ENCODE results near the gene DBP.

DNA sequence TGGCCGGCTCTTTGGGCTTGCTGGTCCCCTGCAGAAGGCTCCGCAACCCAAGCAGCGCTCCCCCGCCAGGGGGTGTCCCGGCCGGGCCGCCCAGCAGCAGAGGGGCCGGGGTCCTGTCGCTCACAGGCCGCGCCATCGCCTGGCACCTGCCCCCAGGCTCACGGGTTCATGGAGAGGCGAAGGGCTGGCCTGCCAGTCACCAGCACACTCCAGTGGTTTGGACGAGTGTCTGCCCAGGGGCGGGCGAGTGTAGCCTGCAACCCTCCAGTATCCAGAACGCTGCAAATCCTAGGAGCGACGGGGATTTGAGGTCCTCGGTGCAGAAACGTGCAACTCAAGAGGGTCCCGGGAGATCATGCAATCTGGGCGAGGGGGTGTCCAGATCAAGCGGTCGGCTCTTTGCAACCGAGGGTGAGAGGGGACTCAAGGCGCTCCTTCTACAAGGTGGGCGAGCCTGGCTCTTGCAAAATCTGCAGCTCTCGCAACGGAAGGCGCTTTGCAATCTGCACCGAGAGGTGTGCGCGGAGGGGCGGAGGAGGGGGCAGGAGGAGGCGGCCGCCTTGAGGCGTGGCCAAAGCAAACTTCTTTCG lies at the start of gene DBP:
- TF ChIP-seq, protein P1, sequence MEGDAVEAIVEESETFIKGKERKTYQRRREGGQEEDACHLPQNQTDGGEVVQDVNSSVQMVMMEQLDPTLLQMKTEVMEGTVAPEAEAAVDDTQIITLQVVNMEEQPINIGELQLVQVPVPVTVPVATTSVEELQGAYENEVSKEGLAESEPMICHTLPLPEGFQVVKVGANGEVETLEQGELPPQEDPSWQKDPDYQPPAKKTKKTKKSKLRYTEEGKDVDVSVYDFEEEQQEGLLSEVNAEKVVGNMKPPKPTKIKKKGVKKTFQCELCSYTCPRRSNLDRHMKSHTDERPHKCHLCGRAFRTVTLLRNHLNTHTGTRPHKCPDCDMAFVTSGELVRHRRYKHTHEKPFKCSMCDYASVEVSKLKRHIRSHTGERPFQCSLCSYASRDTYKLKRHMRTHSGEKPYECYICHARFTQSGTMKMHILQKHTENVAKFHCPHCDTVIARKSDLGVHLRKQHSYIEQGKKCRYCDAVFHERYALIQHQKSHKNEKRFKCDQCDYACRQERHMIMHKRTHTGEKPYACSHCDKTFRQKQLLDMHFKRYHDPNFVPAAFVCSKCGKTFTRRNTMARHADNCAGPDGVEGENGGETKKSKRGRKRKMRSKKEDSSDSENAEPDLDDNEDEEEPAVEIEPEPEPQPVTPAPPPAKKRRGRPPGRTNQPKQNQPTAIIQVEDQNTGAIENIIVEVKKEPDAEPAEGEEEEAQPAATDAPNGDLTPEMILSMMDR (IDR thresholded peaks at IDR 0.05 in 8 of 11, conservative IDR thresholded peaks at IDR 0.05 in 3 of 11): peak in 4 of 11 experiments; percentile 12 to 38 (median 22)
- TF ChIP-seq POLR2AphosphoS5 (IDR thresholded peaks at IDR 0.05) (peak in 1 of 3 donors; percentile 77), POLR2A (IDR thresholded peaks at IDR 0.05) (peak in 1 of 3 donors; percentile 13)

Measured in spleen (tissue), 7 donors.